Renal cortex interstitium (tissue), 11 donors: ENCODE data around the gene SOWAHA. TPM values are rescaled to one million over a fixed set of nuclear protein-coding genes. Genes with fewer than 3 reads are reported as not detected.
"Not testable (repeated sequence)": the region's sequence is repeated elsewhere in the genome, so short reads cannot be mapped to it uniquely, and the experiment has no call there.

ENCODE experiments used
- DNase-seq, 11 donors: peaks; one replicate each; pipeline ENCODE4 v3.0.0-alpha.2; 2013; ENCODE audit warnings: low read depth in 9 of 11, low spot score in 4 of 11; ENCODE audit errors: extremely low read depth in 1 of 11
- polyA plus RNA-seq, 3 donors: library from polyadenylated mRNA; unstranded; fragments of 120-200 nt; gene quantifications; one replicate each; pipeline ENCODE4 v1.2.1, GENCODE V29; 2013; ENCODE audit not compliant: insufficient read length in 3 of 3

Gene SOWAHA
- polyA plus RNA-seq, 3 donors: 3.0 to 5.3 (median 4.4) TPM

DNA sequence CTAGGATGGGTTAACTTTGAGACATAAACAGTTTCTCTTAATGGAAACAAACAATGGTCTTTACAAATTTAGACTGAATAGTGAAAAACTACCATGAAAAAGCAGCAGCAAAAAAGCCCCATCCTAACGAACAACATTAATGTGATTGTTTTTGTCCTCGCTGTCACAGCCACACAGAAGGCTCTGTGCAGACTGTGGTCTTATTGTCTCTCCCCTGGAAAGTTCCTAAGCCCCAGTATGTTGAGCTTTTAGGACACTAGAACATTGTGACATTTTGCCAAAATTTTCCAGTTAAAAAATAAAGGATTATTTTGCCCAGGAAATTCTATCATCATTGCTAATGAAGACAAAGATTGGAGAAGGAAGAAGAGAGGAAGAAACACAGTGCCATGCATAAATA, 12.6 kb upstream of the SOWAHA start:
- DNase-seq: no peak

DNA sequence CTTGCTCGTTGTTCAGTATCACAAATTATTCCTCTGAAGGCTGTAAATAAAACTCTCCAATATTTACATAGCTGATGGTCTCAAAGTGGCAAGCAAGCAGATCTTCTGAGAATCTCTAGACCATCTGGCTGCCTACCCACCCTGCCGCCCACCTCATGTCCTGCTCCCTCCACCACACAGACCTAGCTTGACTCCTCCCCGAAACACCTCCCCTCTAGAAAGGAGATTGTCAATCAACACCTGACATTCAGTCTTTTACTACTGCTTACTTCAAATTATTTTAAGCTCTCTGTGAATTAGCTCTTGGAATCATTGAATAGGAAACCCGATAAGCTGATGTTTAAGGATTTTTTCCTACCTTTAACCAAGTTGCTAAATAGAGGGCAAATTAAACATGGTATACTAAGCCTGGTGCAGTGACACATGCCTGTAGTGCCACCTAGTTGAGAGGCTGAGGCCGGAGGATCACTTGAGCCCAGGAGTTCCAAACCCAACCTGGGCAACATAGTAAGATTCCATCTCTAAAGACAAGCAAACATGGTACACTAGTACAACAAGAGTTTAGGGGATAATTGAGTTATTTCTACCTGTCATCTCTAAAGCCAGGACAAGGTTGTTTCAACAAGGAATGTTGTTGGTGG, 10.9 kb upstream of the SOWAHA start:
- no peak for DNase-seq

DNA sequence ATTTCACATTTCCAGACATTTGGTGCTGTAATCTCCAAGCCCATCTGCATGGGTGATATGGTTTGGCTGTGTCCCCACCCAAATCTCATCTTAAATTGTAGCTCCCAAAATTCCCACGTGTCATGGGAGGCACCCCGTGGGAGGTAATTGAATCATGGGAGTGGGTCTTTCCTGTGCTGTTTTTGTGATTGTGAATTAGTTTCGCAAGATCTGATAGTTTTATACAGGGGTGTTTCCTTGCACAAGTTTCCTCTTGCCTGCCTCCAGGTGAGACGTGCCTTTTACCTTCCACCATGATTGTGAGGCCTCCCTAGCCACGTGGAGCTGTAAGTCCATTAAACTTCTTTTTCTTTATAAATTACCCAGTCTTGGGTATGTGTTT, 10.4 kb upstream of the SOWAHA start:
- not testable (repeated sequence) for DNase-seq

DNA sequence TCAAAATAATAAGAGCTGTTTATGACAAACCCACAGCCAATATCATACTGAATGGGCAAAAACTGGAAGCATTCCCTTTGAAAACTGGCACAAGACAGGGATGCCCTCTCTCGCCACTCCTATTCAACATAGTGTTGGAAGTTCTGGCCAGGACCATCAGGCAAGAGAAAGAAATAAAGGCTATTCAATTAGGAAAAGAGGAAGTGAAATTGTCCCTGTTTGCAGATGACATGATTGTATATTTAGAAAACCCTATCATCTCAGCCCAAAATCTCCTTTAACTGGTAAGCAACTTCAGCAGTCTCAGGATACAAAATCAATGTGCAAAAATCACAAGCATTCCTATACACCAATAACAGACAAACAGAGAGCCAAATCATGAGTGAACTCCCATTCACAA, 8.9 kb upstream of the SOWAHA start:
- DNase-seq: not testable (repeated sequence)

DNA sequence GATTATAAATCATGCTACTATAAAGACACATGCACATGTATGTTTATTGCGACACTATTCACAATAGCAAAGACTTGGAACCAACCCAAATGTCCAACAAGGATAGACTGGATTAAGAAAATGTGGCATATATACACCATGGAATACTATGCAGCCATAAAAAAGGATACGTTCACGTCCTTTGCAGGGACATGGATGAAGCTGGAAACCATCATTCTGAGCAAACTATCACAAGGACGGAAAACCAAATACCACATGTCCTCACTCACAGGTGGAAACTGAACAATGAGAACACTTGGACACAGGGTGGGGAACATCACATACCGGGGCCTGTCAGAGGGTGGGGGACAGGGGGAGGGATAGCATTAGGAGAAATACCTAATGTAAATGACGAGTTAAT, 7.2 kb upstream of the SOWAHA start:
- DNase-seq: not testable (repeated sequence)

DNA sequence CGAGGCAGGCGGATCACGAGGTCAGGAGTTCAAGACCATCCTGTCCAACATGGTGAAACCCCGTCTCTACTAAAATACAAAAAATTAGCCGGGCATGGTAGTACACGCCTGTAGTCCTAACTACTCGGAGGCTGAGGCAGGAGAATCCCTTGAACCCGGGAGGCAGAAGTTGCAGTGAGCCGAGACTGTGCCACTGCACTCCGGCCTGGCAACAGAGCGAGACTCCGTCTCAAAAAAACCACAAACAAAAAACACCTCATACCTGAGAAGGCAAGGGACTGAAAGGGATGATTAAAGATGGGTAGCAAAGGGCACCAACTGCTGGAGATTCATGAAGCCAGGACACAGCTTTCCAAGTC, 6.3 kb upstream of the SOWAHA start:
- DNase-seq: not testable (repeated sequence)

DNA sequence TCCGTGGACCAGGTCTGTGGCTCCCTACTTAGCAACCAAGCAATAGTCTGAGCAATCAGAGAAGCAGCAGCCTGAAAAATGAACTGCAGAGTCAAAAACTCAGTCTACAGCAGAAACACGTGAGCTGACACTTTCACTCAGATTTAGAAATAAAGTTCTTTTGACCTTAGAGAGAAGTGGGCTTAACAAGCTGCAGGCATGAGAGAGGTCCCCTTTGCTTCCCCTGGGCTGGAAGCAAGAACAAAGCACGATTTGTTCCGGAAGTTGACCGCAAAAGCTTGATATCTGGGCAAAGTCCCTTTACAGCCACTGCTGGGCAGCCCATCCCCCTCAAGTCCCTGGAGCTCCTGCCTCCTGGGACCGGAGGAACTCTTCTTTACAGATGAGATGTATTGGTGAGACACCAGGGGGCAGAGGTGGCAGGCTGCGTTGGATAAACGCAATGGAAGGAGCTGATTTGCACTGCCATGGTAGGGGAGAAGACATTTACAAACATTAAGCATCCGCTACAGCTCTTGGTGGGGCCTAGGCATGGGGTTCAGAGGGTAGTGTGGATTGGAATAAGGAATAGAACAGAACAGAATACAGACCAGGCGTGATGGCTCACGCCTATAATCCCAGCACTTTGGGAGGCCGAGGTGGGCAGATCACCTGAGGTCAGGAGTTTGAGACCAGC, 5.8 kb upstream of the SOWAHA start:
- DNase-seq: no peak

DNA sequence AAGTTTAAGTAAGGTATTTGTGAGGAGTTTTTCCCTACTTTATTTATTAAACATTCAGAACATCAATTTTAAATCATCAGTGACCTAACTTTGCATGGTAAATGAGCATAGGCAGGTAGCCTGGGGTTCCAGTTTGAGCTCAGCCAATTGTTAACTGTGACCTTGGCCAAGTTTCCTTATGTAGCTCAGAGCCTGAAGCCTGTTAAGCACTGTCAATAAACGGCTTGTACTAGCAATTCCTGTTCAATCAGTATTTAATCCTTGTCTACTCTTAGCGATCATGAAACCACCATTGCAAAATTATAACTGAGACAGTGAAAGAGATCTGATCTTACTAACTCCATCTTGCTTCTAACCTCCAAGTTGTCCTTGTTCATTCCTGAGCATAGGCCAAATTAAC, 4.7 kb upstream of the SOWAHA start:
- no peak for DNase-seq

DNA sequence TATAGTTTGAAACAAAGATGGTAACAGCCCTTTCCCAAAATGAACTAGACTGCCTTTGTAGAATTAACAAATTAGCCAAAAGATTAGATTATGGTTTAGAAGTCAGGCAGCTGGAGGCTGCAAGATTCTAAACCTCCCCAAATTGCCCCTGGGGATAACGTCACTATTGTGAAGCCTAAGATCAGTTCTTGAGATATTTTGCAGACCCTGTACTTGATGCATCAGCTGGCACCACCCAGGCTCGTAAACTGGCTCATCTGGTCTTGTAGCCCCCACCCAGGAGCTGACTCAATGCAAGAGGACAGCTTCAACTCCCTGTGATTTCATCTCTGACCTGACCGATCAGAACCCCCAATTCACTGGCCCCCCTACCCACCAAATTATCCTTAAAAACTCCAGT, 4.2 kb upstream of the SOWAHA start:
- no peak for DNase-seq

DNA sequence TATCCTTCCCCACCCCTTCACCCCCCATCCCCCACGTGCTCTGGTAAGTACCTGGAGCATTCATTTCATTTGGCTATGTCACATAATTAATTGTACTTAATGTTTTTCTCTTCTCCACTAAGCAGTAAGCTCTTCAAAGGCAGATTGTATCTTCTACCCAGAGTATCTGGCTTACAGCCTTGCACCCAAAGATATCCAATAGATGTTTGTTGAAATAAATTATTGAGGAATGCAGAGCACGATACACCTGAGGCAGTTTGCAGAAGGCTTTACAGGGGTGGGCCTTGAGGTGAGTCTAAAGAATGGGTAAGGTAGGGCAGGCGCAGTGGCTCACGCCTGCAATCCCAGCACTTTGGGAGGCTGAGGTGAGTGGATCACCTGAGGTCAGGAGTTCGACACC, 2.5 kb upstream of the SOWAHA start:
- DNase-seq: no peak

DNA sequence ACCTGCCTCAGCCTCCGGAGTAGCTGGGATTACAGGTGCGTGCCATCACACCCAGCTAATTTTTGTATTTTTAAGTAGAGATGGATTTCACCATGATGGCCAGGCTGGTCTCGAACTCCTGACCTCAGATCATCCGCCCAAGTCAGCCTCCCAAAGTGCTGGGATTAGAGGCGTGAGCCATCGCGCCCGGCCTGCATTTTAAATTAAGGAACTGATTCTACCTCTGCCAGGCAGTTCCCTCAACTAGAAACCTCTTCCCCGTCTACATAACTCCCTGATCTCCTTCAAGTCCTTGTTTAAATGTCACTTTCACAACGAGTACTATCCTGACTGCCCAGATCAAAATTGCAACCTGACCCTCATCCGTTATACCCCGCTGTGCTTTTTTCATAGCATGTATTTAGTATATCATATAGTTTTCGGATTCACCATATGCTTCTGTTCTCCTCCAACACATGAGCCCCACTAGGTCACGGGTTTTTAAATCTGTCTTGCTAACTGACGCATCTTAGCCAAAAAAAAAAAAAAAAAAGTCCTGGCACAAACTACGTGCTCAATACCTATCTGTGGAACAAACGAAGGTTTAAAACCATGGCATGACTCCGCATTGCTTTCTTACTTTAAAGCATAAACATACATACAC, 858 bp upstream of the SOWAHA start:
- no peak for DNase-seq

DNA sequence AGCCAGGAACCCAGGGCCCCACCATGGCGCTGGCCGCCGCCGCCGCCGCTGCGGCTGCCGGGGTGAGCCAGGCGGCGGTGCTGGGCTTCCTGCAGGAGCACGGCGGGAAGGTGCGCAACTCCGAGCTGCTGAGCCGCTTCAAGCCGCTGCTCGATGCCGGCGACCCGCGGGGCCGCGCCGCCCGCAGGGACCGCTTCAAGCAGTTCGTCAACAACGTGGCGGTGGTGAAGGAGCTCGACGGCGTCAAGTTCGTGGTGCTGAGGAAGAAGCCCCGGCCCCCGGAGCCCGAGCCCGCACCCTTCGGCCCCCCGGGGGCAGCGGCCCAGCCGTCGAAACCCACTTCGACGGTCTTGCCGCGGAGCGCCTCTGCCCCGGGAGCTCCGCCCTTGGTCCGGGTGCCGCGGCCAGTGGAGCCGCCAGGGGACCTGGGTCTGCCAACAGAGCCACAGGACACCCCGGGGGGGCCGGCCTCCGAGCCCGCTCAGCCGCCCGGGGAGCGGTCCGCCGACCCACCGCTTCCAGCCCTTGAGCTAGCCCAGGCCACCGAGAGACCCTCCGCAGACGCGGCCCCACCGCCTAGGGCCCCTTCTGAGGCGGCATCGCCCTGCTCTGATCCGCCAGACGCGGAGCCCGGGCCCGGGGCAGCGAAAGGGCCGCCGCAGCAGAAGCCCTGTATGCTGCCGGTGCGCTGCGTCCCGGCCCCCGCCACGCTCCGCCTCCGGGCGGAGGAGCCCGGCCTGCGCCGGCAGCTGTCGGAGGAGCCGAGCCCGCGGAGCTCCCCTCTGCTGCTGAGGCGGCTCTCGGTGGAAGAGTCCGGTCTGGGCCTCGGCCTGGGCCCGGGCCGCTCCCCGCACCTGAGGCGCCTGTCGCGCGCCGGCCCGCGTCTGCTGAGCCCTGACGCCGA, 749 bp downstream of the SOWAHA start:
- no peak for DNase-seq

DNA sequence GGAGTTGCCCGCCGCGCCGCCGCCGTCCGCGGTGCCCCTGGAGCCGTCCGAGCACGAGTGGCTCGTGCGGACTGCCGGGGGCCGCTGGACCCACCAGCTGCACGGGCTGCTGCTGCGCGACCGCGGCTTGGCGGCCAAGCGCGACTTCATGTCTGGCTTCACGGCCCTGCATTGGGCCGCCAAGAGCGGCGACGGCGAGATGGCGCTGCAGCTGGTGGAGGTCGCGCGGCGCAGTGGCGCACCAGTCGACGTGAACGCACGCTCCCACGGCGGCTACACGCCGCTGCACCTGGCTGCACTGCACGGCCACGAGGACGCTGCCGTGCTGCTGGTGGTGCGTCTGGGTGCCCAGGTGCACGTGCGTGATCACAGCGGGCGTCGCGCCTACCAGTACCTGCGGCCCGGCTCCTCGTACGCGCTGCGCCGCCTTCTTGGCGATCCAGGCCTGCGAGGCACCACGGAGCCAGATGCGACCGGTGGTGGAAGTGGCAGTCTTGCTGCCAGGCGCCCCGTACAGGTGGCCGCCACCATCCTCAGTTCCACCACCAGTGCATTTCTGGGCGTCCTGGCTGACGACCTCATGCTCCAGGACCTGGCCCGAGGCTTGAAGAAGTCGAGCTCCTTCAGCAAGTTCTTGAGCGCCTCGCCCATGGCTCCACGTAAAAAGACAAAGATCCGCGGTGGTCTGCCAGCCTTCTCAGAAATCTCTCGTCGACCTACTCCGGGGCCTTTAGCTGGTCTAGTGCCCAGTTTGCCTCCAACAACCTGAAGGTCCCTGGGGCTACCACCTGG, 1.6 kb downstream of the SOWAHA start:
- no peak for DNase-seq

DNA sequence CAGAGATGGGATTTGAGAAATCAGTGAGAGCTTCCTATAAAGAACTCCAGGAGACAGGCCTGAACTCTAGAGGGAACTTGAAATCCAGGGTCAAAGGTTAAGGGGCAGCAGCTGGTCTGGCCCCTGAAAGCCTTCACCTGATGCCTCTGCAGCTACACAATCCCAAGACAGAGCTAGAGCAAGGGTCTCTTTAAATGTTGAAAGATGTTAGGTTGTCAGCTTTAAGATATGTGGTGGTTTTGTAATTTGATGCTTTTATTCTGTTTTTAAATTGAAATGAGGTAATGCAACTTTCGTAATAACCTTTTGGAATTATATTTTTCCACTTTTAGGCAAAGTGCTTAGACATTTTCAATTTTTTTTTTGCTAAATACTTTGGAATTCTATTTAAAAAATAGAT, 2.4 kb downstream of the SOWAHA start:
- DNase-seq: no peak

DNA sequence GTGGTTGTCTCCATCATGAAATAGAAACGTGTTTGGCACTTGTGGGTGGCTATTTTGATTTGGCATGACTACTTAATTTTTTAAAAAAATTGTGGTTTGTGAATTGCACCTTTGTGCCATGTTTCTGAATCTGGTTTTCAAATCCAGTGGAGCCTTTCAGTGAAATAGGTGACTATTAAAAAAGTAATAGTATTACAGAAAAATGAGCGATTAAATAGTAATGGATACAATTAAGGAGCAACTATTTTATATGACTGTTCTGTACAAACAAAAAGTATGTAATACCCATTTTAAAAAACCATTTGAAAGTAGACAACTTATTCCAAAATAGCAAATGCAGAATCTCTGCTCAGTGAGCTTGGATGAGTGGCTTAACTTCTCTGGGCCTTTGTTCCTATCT, 3.0 kb downstream of the SOWAHA start:
- DNase-seq: no peak

DNA sequence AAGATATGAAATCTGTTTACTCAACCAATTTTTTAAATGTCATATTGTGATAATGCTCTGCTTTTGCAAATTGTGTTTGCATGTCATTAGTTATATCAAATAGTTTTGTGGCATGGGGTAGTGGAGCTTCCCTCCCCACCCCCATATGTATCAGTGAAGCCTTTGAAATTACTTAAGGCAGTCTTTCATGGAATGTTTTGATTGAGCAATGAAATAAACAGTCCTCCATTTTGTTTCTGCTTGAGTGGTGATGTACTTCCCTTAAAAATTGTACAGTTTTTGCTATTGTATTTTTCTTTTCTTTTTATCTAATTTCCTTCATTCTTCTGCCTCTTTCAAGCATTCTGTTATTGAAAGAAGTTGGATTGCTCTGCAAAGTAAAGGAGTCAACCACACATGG, 3.5 kb downstream of the SOWAHA start:
- no peak for DNase-seq

DNA sequence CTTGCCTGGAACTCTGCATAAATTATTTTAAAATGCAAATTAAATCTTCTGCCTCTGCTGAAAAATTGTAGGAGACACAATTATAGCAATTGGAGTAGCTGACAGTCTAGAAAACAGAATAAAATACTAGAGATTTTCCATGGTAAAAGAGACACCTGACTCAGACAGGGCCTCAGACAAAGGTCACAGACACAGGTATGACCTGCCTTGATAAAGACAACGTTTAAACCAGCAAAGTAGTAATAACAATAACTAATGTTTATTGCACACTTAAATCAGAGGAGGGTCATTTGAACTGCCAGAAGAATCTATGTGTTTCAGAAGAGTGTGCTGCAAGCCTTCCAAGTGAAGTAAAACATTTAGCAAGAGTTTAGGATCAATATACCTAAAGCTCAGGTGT, 3.9 kb downstream of the SOWAHA start:
- no peak for DNase-seq

DNA sequence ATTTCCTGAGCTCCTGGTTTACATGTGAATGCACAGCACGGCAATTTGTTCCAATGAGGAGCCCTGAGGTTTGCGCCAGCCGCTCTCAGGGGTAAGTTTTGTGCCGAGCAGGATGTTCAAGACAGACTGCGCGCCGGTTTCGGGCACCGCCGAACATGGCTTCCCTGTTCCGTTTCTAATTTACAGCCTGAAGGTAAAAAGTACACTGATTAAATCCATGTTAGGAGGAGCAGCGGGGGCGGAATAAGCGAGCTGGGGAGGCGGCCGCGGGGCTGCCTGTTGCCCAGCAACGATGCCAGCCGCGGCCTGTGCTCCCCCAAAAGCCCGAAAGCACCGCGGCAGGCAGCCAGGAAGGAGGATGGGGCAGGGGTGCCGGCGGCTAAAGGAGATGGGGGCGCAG, 6.4 kb downstream of the SOWAHA start:
- DNase-seq: no peak

DNA sequence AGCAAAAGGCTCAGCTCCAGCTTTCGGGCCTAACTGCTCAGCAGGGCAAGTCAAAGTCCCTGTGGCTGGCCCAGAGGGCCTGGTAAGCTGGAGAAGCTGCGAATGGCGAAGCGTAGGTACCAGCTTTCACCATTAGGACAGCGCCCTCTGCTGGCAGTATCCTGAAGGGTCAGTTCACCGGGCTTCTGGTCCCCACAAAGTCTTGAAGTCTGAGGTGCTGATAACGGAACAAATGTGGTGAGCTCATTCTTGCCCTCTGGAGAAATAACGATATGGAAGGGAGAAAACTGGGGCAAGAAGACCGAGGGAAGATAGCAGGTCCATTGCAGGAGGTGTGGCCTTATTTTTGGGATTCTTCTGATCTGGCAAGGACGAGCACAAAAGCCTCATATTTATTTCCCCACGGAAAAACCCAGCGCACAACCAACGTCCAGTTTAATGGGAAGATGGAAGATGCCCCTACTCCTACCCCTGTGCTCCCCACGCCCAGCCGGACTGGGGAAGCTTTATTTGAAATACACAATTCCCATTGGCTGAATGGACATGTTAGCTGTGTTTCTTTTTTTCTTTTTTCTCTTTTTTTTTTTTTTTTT, 7.2 kb downstream of the SOWAHA start:
- DNase-seq: peak in 10 of 11 donors; percentile 76 to 93 (median 85)
